Kidney epithelial cell (primary cell): Measurements from ENCODE around the gene MPZL2. TPM values are rescaled to one million over a fixed set of nuclear protein-coding genes. Genes with fewer than 3 reads are reported as not detected.

Experiments
- DNase-seq: peaks from one replicate; pipeline ENCODE4 v3.0.0-alpha.2; 2010; ENCODE audit warnings: low read depth
- H3K27me3 ChIP-seq: 2 replicates; pipeline ENCODE4 v1.6.0; 2011; ENCODE audit warnings: low read length; ENCODE audit not compliant: control insufficient read depth, insufficient read depth
- H3K36me3 ChIP-seq: 2 replicates; pipeline ENCODE4 v1.5.1; 2011; ENCODE audit warnings: low read length; ENCODE audit not compliant: control insufficient read depth, insufficient read depth
- H3K4me3 ChIP-seq: 2 replicates; pipeline ENCODE4 v1.5.1; 2011; ENCODE audit warnings: low read depth, mild to moderate bottlenecking, control low read depth, low read length
- total RNA-seq: library from RNA; depleted of rRNA; stranded (reverse); fragments of >200 nt; gene quantifications from 2 replicates; pipeline ENCODE4 v1.2.3, GENCODE V29; 2015
- TF ChIP-seq, protein P1 (sequence below): IDR thresholded peaks from 2 replicates; pipeline ENCODE4 v1.5.1; 2011; ENCODE audit warnings: mild to moderate bottlenecking, moderate library complexity, low read length, control low read depth, inconsistent platforms; ENCODE audit not compliant: insufficient read depth, poor library complexity, severe bottlenecking

The MPZL2 gene
- total RNA-seq, 1 donor from 2014 or later: 13.1 TPM

DNA sequence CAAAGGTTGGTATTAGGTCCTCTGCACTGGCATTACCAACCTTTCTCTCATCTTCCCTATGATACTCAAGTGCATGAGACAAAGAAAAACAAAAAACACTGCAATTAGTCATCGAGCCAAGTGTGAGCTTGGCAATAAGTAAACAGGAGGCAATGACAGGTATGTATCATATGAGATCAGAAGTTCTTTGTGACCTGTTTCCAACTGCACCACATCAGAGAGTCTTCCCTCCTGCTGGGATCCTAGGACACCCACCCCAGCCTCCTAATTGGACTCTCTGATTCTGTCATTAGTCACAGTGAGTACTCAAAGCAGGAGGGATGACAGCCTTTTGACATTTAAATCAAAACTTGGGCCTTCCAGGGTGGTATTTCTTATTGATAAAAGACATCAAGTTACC is 31.4 kb downstream of the MPZL2 start:
- Histone ChIP-seq H3K36me3 (no peaks in the 10 kb centered on the region), H3K27me3 (no peaks in the 10 kb centered on the region), H3K4me3 (no peak overlapping the region)
- DNase-seq: no peak
- TF ChIP-seq, protein P1, sequence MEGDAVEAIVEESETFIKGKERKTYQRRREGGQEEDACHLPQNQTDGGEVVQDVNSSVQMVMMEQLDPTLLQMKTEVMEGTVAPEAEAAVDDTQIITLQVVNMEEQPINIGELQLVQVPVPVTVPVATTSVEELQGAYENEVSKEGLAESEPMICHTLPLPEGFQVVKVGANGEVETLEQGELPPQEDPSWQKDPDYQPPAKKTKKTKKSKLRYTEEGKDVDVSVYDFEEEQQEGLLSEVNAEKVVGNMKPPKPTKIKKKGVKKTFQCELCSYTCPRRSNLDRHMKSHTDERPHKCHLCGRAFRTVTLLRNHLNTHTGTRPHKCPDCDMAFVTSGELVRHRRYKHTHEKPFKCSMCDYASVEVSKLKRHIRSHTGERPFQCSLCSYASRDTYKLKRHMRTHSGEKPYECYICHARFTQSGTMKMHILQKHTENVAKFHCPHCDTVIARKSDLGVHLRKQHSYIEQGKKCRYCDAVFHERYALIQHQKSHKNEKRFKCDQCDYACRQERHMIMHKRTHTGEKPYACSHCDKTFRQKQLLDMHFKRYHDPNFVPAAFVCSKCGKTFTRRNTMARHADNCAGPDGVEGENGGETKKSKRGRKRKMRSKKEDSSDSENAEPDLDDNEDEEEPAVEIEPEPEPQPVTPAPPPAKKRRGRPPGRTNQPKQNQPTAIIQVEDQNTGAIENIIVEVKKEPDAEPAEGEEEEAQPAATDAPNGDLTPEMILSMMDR: no peak

DNA sequence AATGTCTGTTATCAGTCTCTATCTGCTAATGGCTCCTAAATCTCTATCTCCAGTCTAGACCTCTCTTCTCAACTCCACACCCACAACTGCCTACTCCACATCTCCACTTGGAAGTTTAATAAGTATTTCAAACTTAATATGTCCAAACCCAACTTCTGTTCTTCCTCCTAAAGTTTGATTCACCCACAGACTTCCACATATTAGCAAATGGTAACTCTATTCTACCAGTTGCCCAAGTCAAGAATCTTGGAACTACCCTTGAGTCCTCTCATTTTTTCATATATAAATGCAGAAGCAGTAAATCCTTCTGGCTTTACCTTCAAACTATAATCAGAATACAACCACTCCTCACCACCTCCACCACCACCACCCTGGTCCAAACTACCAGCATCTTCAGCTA is 32.6 kb downstream of the MPZL2 start:
- TF ChIP-seq, protein P1: no peak
- DNase-seq: no peak
- Histone ChIP-seq H3K36me3 (no peaks in the 10 kb centered on the region), H3K27me3 (no peaks in the 10 kb centered on the region), H3K4me3 (no peak overlapping the region)

DNA sequence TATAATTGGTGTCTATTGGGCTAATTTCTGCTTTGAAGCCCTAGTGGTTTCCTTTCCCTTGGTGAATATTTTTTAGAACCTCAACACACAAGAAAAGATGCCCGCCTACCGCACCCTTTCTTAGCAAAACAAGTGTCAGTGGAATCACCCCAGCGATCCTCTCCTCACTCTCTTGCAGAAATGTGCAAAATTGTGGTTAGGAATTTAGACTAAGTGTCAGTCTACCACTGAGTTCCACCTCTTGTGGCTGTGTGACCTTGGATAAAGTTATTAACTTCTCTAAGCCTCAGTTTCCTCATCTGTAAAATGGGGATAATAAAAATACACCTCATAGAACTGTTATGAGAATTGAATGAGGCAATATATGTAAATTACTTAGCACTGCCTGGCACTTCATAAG is 34.0 kb downstream of the MPZL2 start:
- TF ChIP-seq, protein P1: no peak
- Histone ChIP-seq H3K27me3 (no peaks in the 10 kb centered on the region), H3K4me3 (no peak overlapping the region), H3K36me3 (no peaks in the 10 kb centered on the region)
- DNase-seq: no peak

DNA sequence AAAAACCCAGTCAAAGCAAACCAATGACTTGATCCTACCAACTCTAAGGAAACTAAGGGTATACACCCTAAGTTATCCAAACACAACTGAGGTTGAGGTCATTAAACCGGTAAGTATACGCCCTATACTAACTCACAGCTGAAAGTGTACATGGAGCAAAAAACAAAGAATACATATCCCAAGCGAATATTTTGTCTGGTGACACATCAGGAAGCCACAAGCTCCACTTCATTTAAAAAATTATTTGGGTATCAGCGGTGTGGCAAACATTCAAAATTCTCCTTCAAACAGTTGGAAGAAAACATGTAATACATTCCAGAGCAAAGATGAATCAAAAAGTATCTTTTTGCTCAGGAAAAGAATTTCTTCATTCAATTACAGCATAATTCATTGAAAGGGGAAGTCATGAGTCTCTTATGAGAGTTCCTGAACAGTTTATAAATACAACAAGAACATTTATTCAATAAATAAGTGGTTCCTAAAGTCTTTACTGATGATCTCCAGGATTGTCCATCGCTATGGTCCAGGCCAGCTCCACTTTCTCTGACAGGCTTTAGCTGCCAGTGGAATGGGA is 34.7 kb downstream of the MPZL2 start:
- Histone ChIP-seq H3K27me3 (no peaks in the 10 kb centered on the region), H3K4me3 (no peak overlapping the region), H3K36me3 (no peaks in the 10 kb centered on the region)
- DNase-seq: no peak
- TF ChIP-seq, protein P1: no peak

DNA sequence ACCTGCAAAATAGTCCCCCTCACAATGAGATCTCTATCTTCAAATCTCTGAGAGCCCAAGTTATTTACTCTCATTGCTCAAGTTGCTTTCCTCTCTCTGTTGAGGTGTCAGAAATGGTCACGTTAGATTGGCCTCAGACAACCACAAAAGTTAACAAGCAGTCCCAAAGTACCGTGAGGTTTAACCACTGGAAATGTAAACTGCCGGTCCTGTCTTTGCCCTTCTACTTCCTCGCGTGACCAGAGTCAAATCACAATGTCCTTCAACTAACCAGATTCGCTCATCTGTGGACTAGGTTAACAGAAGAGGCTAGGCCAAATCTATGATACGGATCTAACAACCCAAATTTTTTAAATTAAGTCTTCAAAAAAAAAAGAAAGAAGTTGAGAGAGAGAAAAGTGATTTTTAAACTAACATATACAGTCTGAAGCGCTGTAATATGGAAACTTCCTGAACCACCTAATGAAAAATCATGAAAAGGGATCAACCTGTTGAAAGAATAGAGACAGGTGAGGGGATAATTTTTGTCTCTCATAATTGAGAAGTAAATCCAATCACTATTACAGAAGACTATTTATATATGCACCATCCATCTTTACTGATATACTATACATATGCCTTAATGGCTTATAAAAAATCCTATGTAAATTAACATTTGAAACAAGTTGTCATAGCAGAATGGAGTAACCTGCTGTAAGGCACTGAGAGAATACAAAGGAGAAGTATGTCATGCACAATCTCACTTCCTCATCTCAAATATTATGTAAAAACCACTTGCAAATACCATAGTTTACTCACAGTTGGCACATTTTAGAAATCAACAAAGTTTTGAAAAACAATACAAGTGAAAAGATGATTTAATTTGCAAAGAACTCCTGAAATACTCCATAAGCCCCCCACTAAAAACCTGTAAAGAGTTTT is 36.0 kb downstream of the MPZL2 start:
- peaks cover 2% of the 10 kb centered on the region for H3K27me3 ChIP-seq
- H3K4me3 ChIP-seq: no peak overlapping the region
- TF ChIP-seq, protein P1: no peak
- no peaks in the 10 kb centered on the region for H3K36me3 ChIP-seq
- DNase-seq: no peak
